Trophoblast cell (in vitro differentiated cells and primary cell): Measurements from ENCODE around the gene FGFBP3.

Source experiments
- DNase-seq, 2 donors: peaks; one replicate each; pipeline ENCODE4 v3.0.0-alpha.2; 2016
- H2AFZ ChIP-seq: 2 replicates; pipeline ENCODE4 v1.6.1; 2013; ENCODE audit warnings: low read length, moderate library complexity, mild to moderate bottlenecking; ENCODE audit not compliant: insufficient read depth, poor library complexity
- H2AK5ac ChIP-seq: 2 replicates; pipeline ENCODE4 v1.6.1; 2013; ENCODE audit warnings: mild to moderate bottlenecking, low read length
- H2BK120ac ChIP-seq: 2 replicates; pipeline ENCODE4 v1.6.1; 2013; ENCODE audit warnings: low read length, mild to moderate bottlenecking, moderate library complexity; ENCODE audit not compliant: insufficient read depth, poor library complexity
- H2BK12ac ChIP-seq: 2 replicates; pipeline ENCODE4 v1.6.1; 2013; ENCODE audit warnings: mild to moderate bottlenecking, low read length, moderate library complexity
- H2BK5ac ChIP-seq: 2 replicates; pipeline ENCODE4 v1.6.1; 2013; ENCODE audit warnings: low read length, low read depth, moderate library complexity, mild to moderate bottlenecking; ENCODE audit not compliant: poor library complexity
- H3K14ac ChIP-seq: 2 replicates; pipeline ENCODE4 v1.6.1; 2013; ENCODE audit warnings: mild to moderate bottlenecking, low read length
- H3K18ac ChIP-seq: 2 replicates; pipeline ENCODE4 v1.6.1; 2013; ENCODE audit warnings: mild to moderate bottlenecking, low read length
- H3K23ac ChIP-seq: 2 replicates; pipeline ENCODE4 v1.6.1; 2013; ENCODE audit warnings: low read length
- H3K27ac ChIP-seq: 2 replicates; pipeline ENCODE4 v1.5.1; 2013; ENCODE audit warnings: low read depth, mild to moderate bottlenecking, inconsistent platforms, low read length, moderate library complexity
- H3K27me3 ChIP-seq: 2 replicates; pipeline ENCODE4 v1.6.1; 2013; ENCODE audit warnings: inconsistent platforms, mild to moderate bottlenecking, low read length, moderate library complexity; ENCODE audit not compliant: insufficient read depth
- H3K36me3 ChIP-seq, 2 experiments: 1 replicate in 1 of 2; 2 replicates in 1 of 2; pipeline ENCODE4 v1.6.1; 2013; ENCODE audit warnings: low read length in 2 of 2, mild to moderate bottlenecking in 2 of 2, moderate library complexity in 1 of 2; ENCODE audit not compliant: insufficient read depth in 2 of 2, control insufficient read depth in 1 of 2
- H3K4ac ChIP-seq: 2 replicates; pipeline ENCODE4 v1.6.1; 2013; ENCODE audit warnings: low read depth, mild to moderate bottlenecking, low read length, moderate library complexity
- H3K4me1 ChIP-seq, 2 experiments: 1 replicate in 1 of 2; 2 replicates in 1 of 2; pipeline ENCODE4 v1.6.1; 2013; ENCODE audit warnings: low read length in 2 of 2, mild to moderate bottlenecking in 2 of 2, moderate library complexity in 1 of 2; ENCODE audit not compliant: insufficient read depth in 2 of 2, control insufficient read depth in 1 of 2
- H3K4me2 ChIP-seq: 2 replicates; pipeline ENCODE4 v1.6.1; 2013; ENCODE audit warnings: inconsistent platforms, mild to moderate bottlenecking, low read length, moderate library complexity
- H3K4me3 ChIP-seq: 2 replicates; pipeline ENCODE4 v1.5.1; 2013; ENCODE audit warnings: mild to moderate bottlenecking, low read depth, low read length, inconsistent platforms
- H3K79me1 ChIP-seq: one replicate; pipeline ENCODE4 v1.6.1; 2013; ENCODE audit warnings: low read length
- H3K79me2 ChIP-seq: 2 replicates; pipeline ENCODE4 v1.6.1; 2013; ENCODE audit warnings: low read length, mild to moderate bottlenecking; ENCODE audit not compliant: control insufficient read depth, insufficient read depth, poor library complexity
- H3K9ac ChIP-seq: 2 replicates; pipeline ENCODE4 v1.6.1; 2013; ENCODE audit warnings: mild to moderate bottlenecking, low read length
- H3K9me3 ChIP-seq: 2 replicates; pipeline ENCODE4 v1.6.1; 2013; ENCODE audit warnings: low read depth, mild to moderate bottlenecking, control low read depth, inconsistent platforms, low read length; ENCODE audit not compliant: insufficient read depth
- H4K12ac ChIP-seq: 2 replicates; pipeline ENCODE4 v1.6.1; 2013; ENCODE audit warnings: low read depth, mild to moderate bottlenecking, low read length, moderate library complexity
- H4K8ac ChIP-seq: 2 replicates; pipeline ENCODE4 v1.6.1; 2013; ENCODE audit warnings: low read depth, mild to moderate bottlenecking, low read length, moderate library complexity
- H4K91ac ChIP-seq: one replicate; pipeline ENCODE4 v1.6.1; 2013; ENCODE audit warnings: low read depth, mild to moderate bottlenecking, low read length, moderate library complexity
- WGBS: extraction: QIAGEN DNeasy Blood & Tissue Kit; methylation state at CpG from one replicate; pipeline ENCODE4 v1.1.7; 2013; ENCODE audit warnings: missing lambda C conversion rate; ENCODE audit not compliant: insufficient read length, insufficient coverage; ENCODE audit errors: extremely low coverage; 5-methylcytosine and 5-hydroxymethylcytosine counted together

Gene FGFBP3

DNA sequence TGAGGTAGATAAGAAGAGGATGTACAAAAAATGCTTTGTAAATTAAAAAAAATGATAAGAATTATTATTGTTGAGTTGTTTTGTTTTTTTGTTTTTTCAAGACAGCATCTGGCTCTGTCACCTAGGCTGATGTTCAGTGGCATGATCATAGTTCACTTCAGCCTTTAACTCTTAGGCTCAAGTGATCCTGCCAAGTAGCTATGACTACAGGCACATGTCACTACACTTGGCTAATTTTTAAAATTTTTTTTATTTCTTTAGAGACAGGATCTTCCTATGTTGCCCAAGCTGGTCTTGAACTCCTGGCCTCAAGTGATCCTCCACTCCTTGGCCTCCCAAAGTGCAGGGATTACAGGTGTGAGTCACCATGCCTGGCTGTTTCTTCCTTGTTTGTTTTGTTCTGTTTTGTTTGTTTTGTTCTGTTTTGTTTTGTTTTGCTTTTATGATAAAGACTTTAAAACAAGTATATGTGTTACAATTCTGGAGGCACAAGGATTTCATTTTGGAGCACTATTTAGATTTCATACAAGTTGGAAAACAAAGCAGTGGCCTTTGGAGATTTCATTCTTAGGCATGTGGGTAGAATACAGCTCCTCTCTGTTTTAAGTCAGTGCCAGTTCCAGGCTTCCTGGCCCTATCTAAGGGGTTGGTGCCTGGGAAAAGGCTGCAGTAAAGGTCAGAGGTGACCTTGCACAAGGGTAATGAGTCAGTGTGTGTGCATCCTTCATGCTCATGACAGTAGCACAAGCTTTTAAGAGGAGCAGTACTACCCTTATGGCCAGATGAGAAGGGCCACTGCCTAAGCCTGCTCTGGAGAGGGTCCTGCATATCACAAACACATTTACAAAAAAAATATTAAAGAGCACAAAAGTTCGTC lies 17.9 kb downstream of the FGFBP3 start:
- peak in 1 of 2 donors; percentile 45 for DNase-seq
- Histone ChIP-seq H3K36me3 (no peaks in the 10 kb centered on the region), H2AK5ac (no peak overlapping the region), H3K79me2 (no peaks in the 10 kb centered on the region), H4K12ac (no peak overlapping the region), H3K9me3 (no peaks in the 10 kb centered on the region), H4K8ac (no peak overlapping the region), H3K4me2 (no peak overlapping the region), H2BK5ac (no peak overlapping the region), H3K23ac (no peak overlapping the region), H3K14ac (no peak overlapping the region), H4K91ac (no peak overlapping the region), H3K9ac (no peak overlapping the region), H2BK120ac (no peak overlapping the region), H3K27ac (peak overlapping the region; percentile 40), H3K27me3 (no peaks in the 10 kb centered on the region), H3K4ac (no peak overlapping the region), H2AFZ (no peak overlapping the region), H3K18ac (no peak overlapping the region), H3K4me3 (no peak overlapping the region), H2BK12ac (no peak overlapping the region), H3K4me1 (peaks cover 3% of the 10 kb centered on the region in 2 experiments), H3K79me1 (peaks cover 6% of the 10 kb centered on the region)
- WGBS: no CpG with 5 or more reads among the region's 1 CpG

DNA sequence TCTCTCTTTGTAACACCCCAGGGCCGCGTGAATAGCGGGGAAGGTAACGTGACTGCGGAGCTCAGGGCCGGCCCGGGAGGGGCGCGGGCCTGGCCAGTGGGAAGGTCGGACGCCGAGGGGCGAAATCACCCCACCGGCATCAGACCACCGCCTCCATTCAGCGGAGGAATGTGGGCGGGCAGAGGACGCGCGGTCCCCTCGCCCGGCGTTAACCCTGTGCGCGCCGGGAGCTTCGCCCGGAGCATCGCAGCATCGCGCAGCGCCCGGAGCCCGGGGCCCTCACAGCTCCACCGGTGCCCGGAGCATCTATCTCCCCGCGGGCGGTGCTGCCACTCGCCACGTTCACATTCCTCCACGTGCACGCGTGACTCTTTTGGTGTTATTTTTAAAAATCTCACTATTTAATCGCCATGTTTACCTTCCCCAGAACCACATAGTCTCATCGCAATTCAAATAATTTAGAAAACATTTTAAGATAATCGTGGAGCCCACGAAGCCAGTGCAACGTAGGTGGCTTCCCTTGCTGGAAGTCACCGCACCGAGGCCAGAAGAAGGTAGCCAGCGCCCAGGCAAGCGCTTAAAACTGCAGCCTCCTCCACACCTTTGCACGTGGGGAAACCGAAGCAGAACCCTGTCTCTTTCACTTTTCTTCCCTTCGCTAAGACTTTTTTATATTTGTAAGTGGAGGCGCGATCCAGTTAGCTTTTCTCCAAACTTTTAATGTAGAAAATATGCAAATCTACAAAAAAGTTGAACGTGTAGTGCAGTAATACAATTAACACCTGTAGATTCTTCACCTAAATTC lies 21.8 kb downstream of the FGFBP3 start:
- no peak overlapping the region for H4K12ac ChIP-seq
- no peak overlapping the region for H3K18ac ChIP-seq
- H3K27me3 ChIP-seq: no peaks in the 10 kb centered on the region
- H2BK5ac ChIP-seq: peak overlapping the region; percentile 57
- no peak overlapping the region for H3K4ac ChIP-seq
- peak overlapping the region; percentile 78 for H3K4me2 ChIP-seq
- peaks cover 9% of the 10 kb centered on the region for H3K79me1 ChIP-seq
- H2BK12ac ChIP-seq: peak overlapping the region; percentile 75
- H3K4me1 ChIP-seq: peaks cover 5 to 15% of the 10 kb centered on the region in 2 experiments
- no peaks in the 10 kb centered on the region for H3K9me3 ChIP-seq
- H3K79me2 ChIP-seq: no peaks in the 10 kb centered on the region
- no peak overlapping the region for H2AK5ac ChIP-seq
- no peak overlapping the region for H3K9ac ChIP-seq
- peak overlapping the region; percentile 85 for H4K91ac ChIP-seq
- peak overlapping the region; percentile 79 for H3K14ac ChIP-seq
- WGBS: no CpG with 5 or more reads among the region's 59 CpGs
- H3K36me3 ChIP-seq: no peaks in the 10 kb centered on the region
- H4K8ac ChIP-seq: peak overlapping the region; percentile 51
- no peak overlapping the region for H3K4me3 ChIP-seq
- H3K27ac ChIP-seq: peak overlapping the region; percentile 73
- no peak overlapping the region for H3K23ac ChIP-seq
- peak overlapping the region; percentile 71 for H2AFZ ChIP-seq
- peak overlapping the region; percentile 89 for H2BK120ac ChIP-seq
- DNase-seq: peak in 1 of 2 donors; percentile 38

DNA sequence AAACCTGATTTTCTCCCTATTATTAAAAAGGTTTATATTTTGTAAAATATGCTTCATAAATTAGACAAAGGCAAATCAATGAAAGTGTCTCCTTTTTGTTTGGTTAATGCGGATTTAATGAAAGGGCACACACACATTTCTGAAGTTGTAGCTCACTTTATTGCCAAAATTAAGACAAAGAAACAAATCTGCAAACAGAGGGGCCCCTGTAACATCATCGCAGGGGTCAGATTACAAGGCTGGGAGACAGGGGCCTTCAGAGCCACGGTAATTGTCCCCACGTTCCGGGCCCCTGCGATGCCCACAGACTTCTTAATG lies 22.4 kb downstream of the FGFBP3 start:
- Histone ChIP-seq H4K91ac (peak overlapping the region; percentile 50), H3K4me2 (peak overlapping the region; percentile 78), H2AFZ (no peak overlapping the region), H3K4me3 (no peak overlapping the region), H2BK5ac (peak overlapping the region; percentile 57), H3K14ac (no peak overlapping the region), H3K4ac (no peak overlapping the region), H3K27me3 (no peaks in the 10 kb centered on the region), H3K9ac (no peak overlapping the region), H3K4me1 (peaks cover 5 to 15% of the 10 kb centered on the region in 2 experiments), H3K79me2 (no peaks in the 10 kb centered on the region), H2AK5ac (no peak overlapping the region), H3K36me3 (no peaks in the 10 kb centered on the region), H4K12ac (no peak overlapping the region), H3K27ac (peak overlapping the region; percentile 70), H2BK12ac (no peak overlapping the region), H3K79me1 (peaks cover 9% of the 10 kb centered on the region), H3K18ac (no peak overlapping the region), H4K8ac (peak overlapping the region; percentile 26), H3K23ac (no peak overlapping the region), H2BK120ac (no peak overlapping the region), H3K9me3 (no peaks in the 10 kb centered on the region)
- DNase-seq: no peak
- WGBS: no CpG with 5 or more reads among the region's 6 CpGs

- Histone ChIP-seq H4K8ac (no peak overlapping the region), H3K27me3 (no peaks in the 10 kb centered on the region), H3K4ac (no peak overlapping the region), H3K14ac (no peak overlapping the region), H3K9me3 (no peaks in the 10 kb centered on the region), H3K18ac (no peak overlapping the region), H3K4me3 (no peak overlapping the region), H3K27ac (no peak overlapping the region), H2BK120ac (peak overlapping the region; percentile 30), H2AK5ac (no peak overlapping the region), H3K36me3 (no peaks in the 10 kb centered on the region), H3K79me1 (peaks cover 7% of the 10 kb centered on the region), H4K91ac (peak overlapping the region; percentile 32), H2BK12ac (peak overlapping the region; percentile 68), H2AFZ (no peak overlapping the region), H3K23ac (no peak overlapping the region), H3K4me2 (no peak overlapping the region), H3K4me1 (peaks cover 5 to 18% of the 10 kb centered on the region in 2 experiments), H3K79me2 (no peaks in the 10 kb centered on the region), H2BK5ac (no peak overlapping the region), H4K12ac (no peak overlapping the region), H3K9ac (no peak overlapping the region)
- no peak for DNase-seq
- WGBS: no CpG with 5 or more reads among the region's 9 CpGs
Observed at GRCh38 chr10:91885362-91886079, 23.8 kb downstream of the FGFBP3 start.
